WTC11 (cell line): ENCODE results near the gene NUDT14. TPM values are rescaled to one million over a fixed set of nuclear protein-coding genes. Genes with fewer than 3 reads are reported as not detected.
A peak's percentile ranks its signal among the peaks of the same experiment; 100 is the strongest.

Experiments
- ATAC-seq: fragments of 200-7000 bp; cut with Tn5 transposase; 2 replicates; pipeline ENCODE4 v1.10.0; 2021; ENCODE audit warnings: mild to moderate bottlenecking, moderate library complexity
- CTCF ChIA-PET: fragments of 300-600 bp; sonication (Branson Sonifier 250); formaldehyde crosslinking; loops from one replicate; lab custom pipeline; 2021; ENCODE audit warnings: antibody characterized with exemption; lab: Charles Lee
- POLR2A ChIA-PET: fragments of 350-600 bp; sonication (Branson Sonifier 250); formaldehyde crosslinking; loops from one replicate; lab custom pipeline; 2021; ENCODE audit warnings: antibody characterized with exemption; lab: Charles Lee
- DNase-seq: peaks from one replicate; pipeline ENCODE4 v3.0.0; 2021; ENCODE audit warnings: low spot score
- H3K27ac Mint-ChIP-seq: 2 replicates; pipeline ENCODE4 v1.8.0; 2021; ENCODE audit warnings: mixed read lengths
- H3K27me3 Mint-ChIP-seq: 2 replicates; pipeline ENCODE4 v1.8.0; 2021; ENCODE audit warnings: low read depth, mild to moderate bottlenecking, moderate library complexity, mixed read lengths
- H3K36me3 Mint-ChIP-seq: 2 replicates; pipeline ENCODE4 v1.8.0; 2021; ENCODE audit warnings: mixed read lengths
- H3K4me1 Mint-ChIP-seq: 2 replicates; pipeline ENCODE4 v1.8.0; 2022; ENCODE audit warnings: mixed read lengths
- H3K4me3 Mint-ChIP-seq: 2 replicates; pipeline ENCODE4 v1.8.0; 2021; ENCODE audit warnings: mild to moderate bottlenecking, moderate library complexity, mixed read lengths
- H3K9me3 Mint-ChIP-seq: 2 replicates; pipeline ENCODE4 v1.8.0; 2021; ENCODE audit warnings: mixed read lengths
- CDX4 ChIP-seq: fragments of 250-450 bp; sonication (Bioruptor Pico); IDR thresholded peaks from 2 replicates; pipeline ENCODE4 v1.9.0; 2021; ENCODE audit warnings: moderate library complexity, mild to moderate bottlenecking, inconsistent platforms, borderline replicate concordance
- FOXJ3 ChIP-seq: sonication (generic); formaldehyde crosslinking; IDR thresholded peaks from 2 replicates; pipeline ENCODE4 v1.9.0; 2021; ENCODE audit warnings: missing genetic modification reagents, mild to moderate bottlenecking, borderline replicate concordance
- HMGA2 ChIP-seq: fragments of 250-450 bp; sonication (Bioruptor Pico); IDR thresholded peaks from 2 replicates; pipeline ENCODE4 v1.4.0; 2021; ENCODE audit warnings: mild to moderate bottlenecking, moderate library complexity
- JAZF1 ChIP-seq: fragments of 250-450 bp; sonication (Bioruptor Pico); IDR thresholded peaks from 2 replicates; pipeline ENCODE4 v1.9.0; 2021; ENCODE audit warnings: moderate library complexity, mild to moderate bottlenecking, inconsistent platforms
- MLX ChIP-seq: sonication (generic); formaldehyde crosslinking; IDR thresholded peaks from 2 replicates; pipeline ENCODE4 v1.8.1; 2023; ENCODE audit warnings: mild to moderate bottlenecking, missing genetic modification reagents, moderate library complexity
- NR1H2 ChIP-seq: sonication (generic); formaldehyde crosslinking; IDR thresholded peaks from 2 replicates; pipeline ENCODE4 v1.9.0; 2021; ENCODE audit warnings: mild to moderate bottlenecking, moderate library complexity, missing genetic modification reagents
- NR2C2 ChIP-seq: sonication (generic); formaldehyde crosslinking; IDR thresholded peaks from 2 replicates; pipeline ENCODE4 v1.8.0; 2022; ENCODE audit warnings: mild to moderate bottlenecking, missing genetic modification reagents
- RELA ChIP-seq: sonication (generic); formaldehyde crosslinking; IDR thresholded peaks from 2 replicates; pipeline ENCODE4 v1.8.1; 2022; ENCODE audit warnings: missing genetic modification reagents, mild to moderate bottlenecking, borderline replicate concordance
- SMAD3 ChIP-seq: sonication (generic); formaldehyde crosslinking; IDR thresholded peaks from 2 replicates; pipeline ENCODE4 v1.8.0; 2022; ENCODE audit warnings: missing genetic modification reagents, mild to moderate bottlenecking, borderline replicate concordance
- TCF7 ChIP-seq: sonication (generic); formaldehyde crosslinking; IDR thresholded peaks from 2 replicates; pipeline ENCODE4 v1.8.0; 2022; ENCODE audit warnings: mild to moderate bottlenecking, low read depth, missing genetic modification reagents, moderate library complexity
- USF2 ChIP-seq: sonication (generic); formaldehyde crosslinking; IDR thresholded peaks from 2 replicates; pipeline ENCODE4 v1.8.1; 2023; ENCODE audit warnings: mild to moderate bottlenecking, missing genetic modification reagents, moderate library complexity
- ZBTB21 ChIP-seq: sonication (generic); formaldehyde crosslinking; IDR thresholded peaks from 2 replicates; pipeline ENCODE4 v1.8.1; 2023; ENCODE audit warnings: mild to moderate bottlenecking, missing genetic modification reagents, borderline replicate concordance
- ZNF121 ChIP-seq: sonication (generic); formaldehyde crosslinking; IDR thresholded peaks from 2 replicates; pipeline ENCODE4 v1.8.0; 2023; ENCODE audit warnings: missing genetic modification reagents
- ZNF138 ChIP-seq: sonication (generic); formaldehyde crosslinking; conservative IDR thresholded peaks from 2 replicates; pipeline ENCODE4 v1.8.1; 2022; ENCODE audit warnings: mild to moderate bottlenecking, moderate library complexity, missing genetic modification reagents
- ZNF263 ChIP-seq: sonication (generic); formaldehyde crosslinking; IDR thresholded peaks from 2 replicates; pipeline ENCODE4 v1.8.1; 2022; ENCODE audit warnings: low read depth, mild to moderate bottlenecking, moderate library complexity, missing genetic modification reagents
- ZNF425 ChIP-seq: fragments of 250-450 bp; sonication (Bioruptor Pico); conservative IDR thresholded peaks from 2 replicates; pipeline ENCODE4 v1.9.0; 2021; ENCODE audit warnings: mild to moderate bottlenecking
- total RNA-seq: library from RNA; stranded (reverse); gene quantifications from 3 replicates; pipeline ENCODE4 v1.2.3, GENCODE V29; 2021

The NUDT14 gene
- total RNA-seq, 1 experiment from 2014 or later, result 35.4 TPM

GRCh38 chr14:105201925-105202513 lies 20.9 kb upstream of the NUDT14 start (continued):
- TF ChIP-seq FOXJ3 (CRISPR knock-in tag), result no peak
- TF ChIP-seq ZNF138 (CRISPR knock-in tag), result no peak
- no peak for TF ChIP-seq ZNF263 (CRISPR knock-in tag)
- TF ChIP-seq ZBTB21 (CRISPR knock-in tag), result no peak
- no peak for TF ChIP-seq NR1H2
- no peak for TF ChIP-seq SMAD3 (CRISPR knock-in tag)
- TF ChIP-seq, all 79 proteins: peak for 0

GRCh38 chr14:105201156-105201924 lies 20.2 kb upstream of the NUDT14 start:
- H3K27ac Mint-ChIP-seq, result no peak overlapping the region
- peaks cover 17% of the 10 kb centered on the region for H3K27me3 Mint-ChIP-seq
- no peaks in the 10 kb centered on the region for H3K4me1 Mint-ChIP-seq
- ATAC-seq, result peak; percentile 18
- H3K36me3 Mint-ChIP-seq, result no peaks in the 10 kb centered on the region
- POLR2A ChIA-PET, result no interaction called here
- no peaks in the 10 kb centered on the region for H3K9me3 Mint-ChIP-seq
- TF ChIP-seq NR2C2 (CRISPR knock-in tag) (no peak), ZNF425 (CRISPR knock-in tag) (no peak), HMGA2 (no peak), RELA (CRISPR knock-in tag) (no peak), ZNF121 (CRISPR knock-in tag) (no peak), JAZF1 (no peak), TCF7 (no peak)
- CTCF ChIA-PET, result interaction anchor here (0.7 to 3.3 kb wide), 17 partner anchors 17 to 289 kb away, joined by 3 to 33 read pairs (median 4); partner anchors contain the start of genes BRF1, BTBD6 and JAG2
- H3K4me3 Mint-ChIP-seq, result no peak overlapping the region
- peak; percentile 35 for DNase-seq

GRCh38 chr14:105200641-105201040 lies 19.5 kb upstream of the NUDT14 start:
- peaks cover 3% of the 10 kb centered on the region; the same call in 1 of the 2 replicates for H3K4me1 Mint-ChIP-seq
- ChIA-PET CTCF (interaction anchor here (0.7 to 3.3 kb wide), 14 partner anchors 9 to 189 kb away, joined by 3 to 33 read pairs (median 5); partner anchors contain the start of gene JAG2), POLR2A (no interaction called here)
- peaks cover 20% of the 10 kb centered on the region for H3K27me3 Mint-ChIP-seq
- ATAC-seq, result no peak
- H3K4me3 Mint-ChIP-seq, result no peak overlapping the region
- H3K36me3 Mint-ChIP-seq, result no peaks in the 10 kb centered on the region
- H3K9me3 Mint-ChIP-seq, result no peaks in the 10 kb centered on the region
- H3K27ac Mint-ChIP-seq, result no peak overlapping the region
- no peak for TF ChIP-seq MLX (CRISPR knock-in tag)
- TF ChIP-seq, all 79 proteins: peak for 0
- no peak for DNase-seq

- no peak for ATAC-seq
- Mint-ChIP-seq H3K27me3 (peaks cover 20% of the 10 kb centered on the region), H3K4me1 (peaks cover 4% of the 10 kb centered on the region; the same call in 1 of the 2 replicates), H3K36me3 (no peaks in the 10 kb centered on the region), H3K9me3 (no peaks in the 10 kb centered on the region), H3K27ac (no peak overlapping the region), H3K4me3 (no peak overlapping the region)
- DNase-seq, result peak; percentile 42
- ChIA-PET CTCF (interaction anchor here (0.8 to 3.3 kb wide), 8 partner anchors 9 to 178 kb away, joined by 3 to 33 read pairs (median 4); partner anchors contain the start of gene JAG2), POLR2A (no interaction called here)
- peak; percentile 45; the same call in 1 of the 2 replicates for TF ChIP-seq USF2 (CRISPR knock-in tag)
- TF ChIP-seq CDX4, result no peak
Observed at GRCh38 chr14:105200074-105200473, 19.0 kb upstream of the NUDT14 start.
